ENCODE measurements around the gene EMSY.
"Not testable (repeated sequence)": the region's sequence is repeated elsewhere in the genome, so short reads cannot be mapped to it uniquely, and the experiment has no call there.

The EMSY gene

GRCh38 chr11:76574879-76575278 lies 130.1 kb downstream of the EMSY start:
- TF ChIP-seq CTCF (IDR thresholded peaks at IDR 0.05), result no peak

GRCh38 chr11:76577226-76577920 lies 132.6 kb downstream of the EMSY start:
- no peak for TF ChIP-seq CTCF (IDR thresholded peaks at IDR 0.05)
- DNase-seq (ENCODE audit: low spot score), result peak; percentile 91
- H3K4me3 ChIP-seq, result peak overlapping the region; percentile 1
- peak overlapping the region; percentile 76 to 94 for H3K27ac ChIP-seq

More at GRCh38 chr11:76574879-76575278, 130.1 kb downstream of the EMSY start:
- H3K27ac ChIP-seq, result peak overlapping the region in 1 of 2 donors; percentile 42
- no peak for DNase-seq (ENCODE audit: low spot score)
- no peak overlapping the region for H3K4me3 ChIP-seq

GRCh38 chr11:76577921-76578653 lies 133.3 kb downstream of the EMSY start:
- Histone ChIP-seq H3K4me3 (peak overlapping the region; percentile 49), H3K27ac (peak overlapping the region; percentile 76 to 94)
- no peak for DNase-seq (ENCODE audit: low spot score)
- TF ChIP-seq CTCF (IDR thresholded peaks at IDR 0.05), result no peak

GRCh38 chr11:76578654-76579055 lies 133.8 kb downstream of the EMSY start:
- DNase-seq (ENCODE audit: low spot score), result peak; percentile 86
- no peak for TF ChIP-seq CTCF (IDR thresholded peaks at IDR 0.05)
- peak overlapping the region; percentile 49 for H3K4me3 ChIP-seq
- H3K27ac ChIP-seq, result peak overlapping the region; percentile 76 to 94

GRCh38 chr11:76579056-76579751 lies 134.4 kb downstream of the EMSY start:
- peak; percentile 89 for DNase-seq (ENCODE audit: low spot score)
- Histone ChIP-seq H3K4me3 (peak overlapping the region; percentile 49), H3K27ac (peak overlapping the region; percentile 76 to 94)
- no peak for TF ChIP-seq CTCF (IDR thresholded peaks at IDR 0.05)

- peak overlapping the region; percentile 76 to 94 for H3K27ac ChIP-seq
- TF ChIP-seq CTCF (IDR thresholded peaks at IDR 0.05), result no peak
- DNase-seq (ENCODE audit: low spot score), result no peak
- peak overlapping the region; percentile 49 for H3K4me3 ChIP-seq
Measured at GRCh38 chr11:76579752-76580151, 134.9 kb downstream of the EMSY start.

GRCh38 chr11:76582471-76582870 lies 137.7 kb downstream of the EMSY start:
- H3K27ac ChIP-seq; DNase-seq (ENCODE audit: low spot score); H3K4me3 ChIP-seq: not testable (repeated sequence)

Measured in coronary artery (tissue), 2 donors.